GM13976 (cell line): Measurements from ENCODE around the gene OCSTAMP.

ENCODE experiments used
- DNase-seq: peaks from one replicate; pipeline ENCODE4 v3.0.0; 2012; ENCODE audit warnings: low spot score
- CTCF ChIP-seq: IDR thresholded peaks from 2 replicates; pipeline ENCODE4 v1.5.1; 2012; ENCODE audit warnings: borderline replicate concordance, mild to moderate bottlenecking; ENCODE audit not compliant: insufficient read depth; ENCODE audit errors: extremely low read depth, missing control alignments, control extremely low read depth
- in situ Hi-C: fragments of 300-500 bp; cut with MboI; formaldehyde crosslinking; loops from one replicate; pipeline ENCODE4 v1.12.0; 2022; ENCODE audit warnings: low sequenced_read_pairs, mixed read lengths, inconsistent platforms; ENCODE audit not compliant: unreplicated experiment

Gene OCSTAMP

GRCh38 chr20:46507760-46508407 lies 42.6 kb downstream of the OCSTAMP start:
- DNase-seq: no peak
- in situ Hi-C loops: no loop called here
- no peak for TF ChIP-seq CTCF

- no peak for DNase-seq
- in situ Hi-C loops: no loop called here
- no peak for TF ChIP-seq CTCF
Measured at GRCh38 chr20:46505506-46505905, 44.9 kb downstream of the OCSTAMP start.

GRCh38 chr20:46501961-46502360 lies 48.5 kb downstream of the OCSTAMP start:
- no peak for DNase-seq
- no peak for TF ChIP-seq CTCF
- in situ Hi-C loops: no loop called here

- TF ChIP-seq CTCF: no peak
- DNase-seq: no peak
- in situ Hi-C loops: no loop called here
Measured at GRCh38 chr20:46501337-46501942, 49.0 kb downstream of the OCSTAMP start.

GRCh38 chr20:46494077-46494476 lies 56.4 kb downstream of the OCSTAMP start:
- DNase-seq: no peak
- in situ Hi-C loops: no loop called here

GRCh38 chr20:46491354-46491753 lies 59.1 kb downstream of the OCSTAMP start:
- no peak for DNase-seq
- in situ Hi-C loops: no loop called here
- TF ChIP-seq CTCF: no peak

More at GRCh38 chr20:46494077-46494476, 56.4 kb downstream of the OCSTAMP start:
- TF ChIP-seq CTCF: no peak
